Uterus (tissue), 4 donors: ENCODE measurements around the gene RMND1. TPM values are rescaled to one million over a fixed set of nuclear protein-coding genes. Genes with fewer than 3 reads are reported as not detected.

Source experiments
- DNase-seq, 2 donors: peaks; one replicate each; pipeline ENCODE4 v3.0.0-alpha.2; 2019 to 2020
- H3K27ac ChIP-seq, 2 donors: fragments of 200-600 bp; sonication (generic); 1 replicate in 1 of 2; 2 replicates in 1 of 2; pipeline ENCODE4 v1.5.1; 2016 to 2018
- H3K27me3 ChIP-seq, 2 donors: fragments of 200-600 bp; sonication (generic); one replicate each; pipeline ENCODE4 v1.5.1; 2018 to 2019; ENCODE audit warnings: control low read depth in 1 of 2
- H3K36me3 ChIP-seq, 2 donors: fragments of 200-600 bp; sonication (generic); one replicate each; pipeline ENCODE4 v1.5.1; 2019; ENCODE audit warnings: control low read depth in 1 of 2
- H3K4me1 ChIP-seq, 2 donors: fragments of 200-600 bp; sonication (generic); one replicate each; pipeline ENCODE4 v1.5.1; 2018 to 2019; ENCODE audit warnings: control low read depth in 1 of 2
- H3K4me3 ChIP-seq, 2 donors: fragments of 200-600 bp; sonication (generic); 1 replicate in 1 of 2; 2 replicates in 1 of 2; pipeline ENCODE4 v1.5.1; 2018 to 2019; ENCODE audit warnings: mild to moderate bottlenecking in 1 of 2
- H3K9me3 ChIP-seq, 2 donors: fragments of 200-600 bp; sonication (generic); one replicate each; pipeline ENCODE4 v1.5.1; 2019; ENCODE audit warnings: control low read depth in 1 of 2
- POLR2A ChIP-seq, 2 donors: fragments of 450-650 bp; IDR thresholded peaks; one replicate each; pipeline ENCODE4 v1.6.1; 2016; ENCODE audit warnings: antibody characterized with exemption in 2 of 2, mild to moderate bottlenecking in 1 of 2, moderate library complexity in 1 of 2
- intact Hi-C: fragments of 100-400 bp; cut with DNase I; formaldehyde crosslinking; loops from one replicate; pipeline ENCODE4 v1.15.1; 2023; ENCODE audit warnings: low total_unique reads
- total RNA-seq, 4 donors: library from RNA; depleted of rRNA in 3 of 4; stranded (reverse); fragments of >200 nt in 3 of 4; gene quantifications; one replicate each; pipeline versions ENCODE4 v1.1.0 to v1.2.4, GENCODE V29; 2014 to 2023
- TF ChIP-seq, protein P1 (sequence below), 4 experiments: fragments of 200-600 bp in 2 of 4; fragments of 450-650 bp in 2 of 4; sonication (generic) in 2 of 4; IDR thresholded peaks; one replicate each; pipeline ENCODE4 v1.5.1; 2016 to 2019; ENCODE audit warnings: antibody characterized with exemption in 4 of 4, mild to moderate bottlenecking in 2 of 4, moderate library complexity in 1 of 4
- donor health status: DM: yes; HTN: yes; CAD: no.

Gene RMND1
- total RNA-seq, 4 donors from 2014 or later: 4.1 to 48.8 (median 21.1) TPM

DNA sequence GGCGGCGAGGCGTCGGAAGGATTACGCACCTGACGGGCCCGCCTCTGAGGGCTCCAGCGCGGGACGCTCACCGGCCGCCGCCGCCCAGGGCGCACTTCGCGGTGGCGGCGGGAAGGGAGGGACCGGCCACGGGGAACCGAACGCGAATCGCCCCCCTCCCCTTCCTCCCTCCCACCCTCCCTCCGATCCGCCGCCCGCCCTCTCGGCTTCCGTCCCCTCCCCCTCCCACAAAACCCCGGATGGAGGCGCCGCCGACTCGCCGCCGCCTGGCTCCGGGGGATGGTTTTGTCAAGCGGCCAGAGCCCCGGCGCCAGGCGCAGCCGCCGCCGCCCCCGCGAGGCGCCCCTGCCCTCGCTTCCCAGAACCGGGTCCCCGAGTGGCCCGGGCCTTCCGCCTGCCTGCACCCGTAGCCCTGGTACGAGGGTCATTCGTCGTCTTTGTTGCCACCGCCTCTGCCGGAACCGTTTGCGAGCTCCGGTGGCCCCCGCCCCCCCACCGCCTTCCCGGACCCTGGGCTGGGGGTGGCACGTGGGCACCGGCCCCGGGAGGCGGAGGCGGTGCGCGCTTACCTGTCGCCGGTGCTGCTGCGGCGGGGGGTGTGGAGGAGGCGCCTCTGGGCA lies 61.0 kb downstream of the RMND1 start:
- no peaks in the 10 kb centered on the region for H3K36me3 ChIP-seq
- no peaks in the 10 kb centered on the region for H3K9me3 ChIP-seq
- H3K27ac ChIP-seq: peak overlapping the region; percentile 99
- H3K4me3 ChIP-seq: peak overlapping the region; percentile 89 to 93
- peak; percentile 77 to 85 for DNase-seq
- intact Hi-C loops: loop anchor here (10.0 kb wide), 1 partner anchor 64 kb away; the partner anchor contains the start of gene RMND1
- H3K27me3 ChIP-seq: no peaks in the 10 kb centered on the region
- H3K4me1 ChIP-seq: peaks cover 7 to 10% of the 10 kb centered on the region in 2 donors
- no peak for TF ChIP-seq POLR2A (IDR thresholded peaks at IDR 0.05)
- TF ChIP-seq, protein P1, sequence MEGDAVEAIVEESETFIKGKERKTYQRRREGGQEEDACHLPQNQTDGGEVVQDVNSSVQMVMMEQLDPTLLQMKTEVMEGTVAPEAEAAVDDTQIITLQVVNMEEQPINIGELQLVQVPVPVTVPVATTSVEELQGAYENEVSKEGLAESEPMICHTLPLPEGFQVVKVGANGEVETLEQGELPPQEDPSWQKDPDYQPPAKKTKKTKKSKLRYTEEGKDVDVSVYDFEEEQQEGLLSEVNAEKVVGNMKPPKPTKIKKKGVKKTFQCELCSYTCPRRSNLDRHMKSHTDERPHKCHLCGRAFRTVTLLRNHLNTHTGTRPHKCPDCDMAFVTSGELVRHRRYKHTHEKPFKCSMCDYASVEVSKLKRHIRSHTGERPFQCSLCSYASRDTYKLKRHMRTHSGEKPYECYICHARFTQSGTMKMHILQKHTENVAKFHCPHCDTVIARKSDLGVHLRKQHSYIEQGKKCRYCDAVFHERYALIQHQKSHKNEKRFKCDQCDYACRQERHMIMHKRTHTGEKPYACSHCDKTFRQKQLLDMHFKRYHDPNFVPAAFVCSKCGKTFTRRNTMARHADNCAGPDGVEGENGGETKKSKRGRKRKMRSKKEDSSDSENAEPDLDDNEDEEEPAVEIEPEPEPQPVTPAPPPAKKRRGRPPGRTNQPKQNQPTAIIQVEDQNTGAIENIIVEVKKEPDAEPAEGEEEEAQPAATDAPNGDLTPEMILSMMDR (IDR thresholded peaks at IDR 0.05): peak in 2 of 4 experiments; percentile 4 to 7

DNA sequence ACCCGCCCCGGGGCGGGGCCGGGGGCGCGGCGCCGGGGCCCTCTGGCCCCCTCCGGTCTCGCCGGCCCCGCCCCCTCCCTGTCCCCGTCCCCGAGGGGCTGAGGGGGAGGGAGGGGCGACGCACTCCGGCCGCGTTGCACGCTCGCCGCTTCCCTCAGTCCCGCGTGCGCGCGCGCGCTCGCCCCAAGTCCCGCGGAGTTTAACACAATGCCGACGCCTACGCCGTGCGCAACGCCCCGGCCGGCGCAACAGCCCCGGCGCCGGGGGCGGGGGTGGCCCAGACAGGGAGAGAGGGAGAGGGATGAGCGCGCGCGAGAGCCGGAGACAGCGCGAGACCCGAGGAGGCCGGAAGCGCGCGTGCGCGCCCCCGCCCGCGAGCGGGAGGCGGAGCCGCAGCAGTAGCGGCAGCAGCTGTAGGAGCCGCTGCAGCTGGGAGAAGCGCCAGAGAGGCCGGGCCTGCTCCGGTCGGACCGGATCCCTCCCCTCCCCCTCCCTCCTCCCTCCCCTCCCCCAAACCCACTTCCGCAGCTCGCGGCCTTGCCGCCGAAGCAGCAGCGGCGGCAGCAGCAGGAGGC lies 61.6 kb downstream of the RMND1 start:
- intact Hi-C loops: loop anchor here (10.0 kb wide), 1 partner anchor 64 kb away; the partner anchor contains the start of gene RMND1
- peaks cover 6 to 7% of the 10 kb centered on the region in 2 donors for H3K4me1 ChIP-seq

DNA sequence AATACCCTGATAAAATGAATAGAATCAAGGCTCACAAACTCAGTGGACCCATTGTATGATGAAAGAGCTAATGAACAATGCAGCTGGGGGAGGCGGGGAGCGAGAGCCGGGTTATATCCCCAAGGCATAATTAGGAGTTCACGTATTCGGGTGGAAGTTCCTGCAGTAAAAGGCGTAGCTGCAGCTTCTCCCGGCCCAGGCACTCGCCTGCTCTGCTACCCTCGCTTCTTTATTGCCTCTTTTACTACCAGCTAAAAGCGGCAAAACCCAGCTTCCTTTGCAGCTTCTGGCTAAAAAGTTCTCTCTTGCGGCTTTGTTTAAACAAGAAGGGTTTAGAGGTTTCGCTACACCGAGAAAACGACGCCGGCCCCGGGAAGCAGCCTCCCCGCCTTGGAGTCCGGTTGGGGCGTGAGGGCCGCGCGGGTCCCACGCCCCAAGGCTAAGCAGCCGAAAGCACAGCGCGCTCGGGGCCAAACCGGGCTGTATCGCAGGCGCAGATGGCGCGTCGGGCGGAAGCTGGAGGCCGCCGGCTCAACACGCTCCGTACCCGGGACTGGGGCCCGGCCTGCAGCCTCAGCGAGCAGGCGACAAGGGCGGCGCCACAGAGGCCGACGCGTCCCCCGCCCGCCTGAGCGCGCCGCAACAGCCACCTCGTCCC lies 62.2 kb downstream of the RMND1 start:
- Histone ChIP-seq H3K4me3 (peak overlapping the region; percentile 89 to 93), H3K27ac (peak overlapping the region; percentile 99), H3K4me1 (peaks cover 3 to 7% of the 10 kb centered on the region in 2 donors), H3K36me3 (no peaks in the 10 kb centered on the region), H3K27me3 (no peaks in the 10 kb centered on the region), H3K9me3 (no peaks in the 10 kb centered on the region)
- intact Hi-C loops: loop anchor here (10.0 kb wide), 1 partner anchor 65 kb away; the partner anchor contains the start of gene RMND1
- peak; percentile 65 to 80 for DNase-seq
- TF ChIP-seq, protein P1 (IDR thresholded peaks at IDR 0.05): no peak
- TF ChIP-seq POLR2A (IDR thresholded peaks at IDR 0.05): peak; percentile 55 to 67

More for the DNA sequence above, 61.6 kb downstream of the RMND1 start:
- Histone ChIP-seq H3K27me3 (no peaks in the 10 kb centered on the region), H3K9me3 (no peaks in the 10 kb centered on the region), H3K27ac (peak overlapping the region; percentile 99), H3K4me3 (peak overlapping the region; percentile 89 to 93), H3K36me3 (no peaks in the 10 kb centered on the region)
- peak; percentile 96 to 98 for DNase-seq
- TF ChIP-seq POLR2A (IDR thresholded peaks at IDR 0.05): peak; percentile 65 to 84
- TF ChIP-seq, protein P1 (IDR thresholded peaks at IDR 0.05): no peak

DNA sequence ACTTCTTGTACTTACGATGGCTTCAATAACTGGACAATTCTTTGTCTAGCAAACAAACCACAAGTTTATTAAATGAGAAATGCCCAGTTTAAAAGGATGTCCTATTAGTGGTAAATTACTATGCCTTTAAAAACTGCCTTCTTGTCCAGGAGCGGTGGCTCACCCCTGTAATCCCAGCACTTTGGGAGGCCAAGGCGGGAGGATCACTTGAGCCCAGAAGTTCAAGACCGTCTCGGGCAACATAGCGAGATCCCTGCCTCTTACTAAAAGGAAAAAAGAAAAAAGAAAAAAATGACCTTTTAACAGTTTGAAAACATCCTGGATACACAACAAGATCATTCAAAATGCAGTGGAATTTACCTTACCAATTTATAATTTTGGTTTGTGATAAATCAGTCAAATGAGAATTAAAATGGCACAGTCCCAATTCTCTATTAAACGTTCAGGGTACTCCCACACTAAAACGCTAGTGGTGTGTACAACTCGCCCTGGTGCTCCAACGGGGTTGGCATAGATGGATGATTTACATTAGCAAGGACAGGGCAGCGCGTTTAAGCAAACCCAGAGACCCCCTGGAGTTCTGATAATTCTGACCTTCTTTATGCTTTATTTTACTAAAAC lies 62.8 kb downstream of the RMND1 start:
- intact Hi-C loops: no loop called here
- H3K4me1 ChIP-seq: peaks cover 3 to 7% of the 10 kb centered on the region in 2 donors
- TF ChIP-seq, protein P1 (IDR thresholded peaks at IDR 0.05): no peak
- TF ChIP-seq POLR2A (IDR thresholded peaks at IDR 0.05): no peak
- H3K9me3 ChIP-seq: no peaks in the 10 kb centered on the region
- DNase-seq: peak in 1 of 2 donors; percentile 35
- no peaks in the 10 kb centered on the region for H3K36me3 ChIP-seq
- H3K4me3 ChIP-seq: peak overlapping the region; percentile 89 to 93
- peak overlapping the region; percentile 99 for H3K27ac ChIP-seq
- H3K27me3 ChIP-seq: no peaks in the 10 kb centered on the region
